SK-N-SH treated with all-trans-retinoic acid at 6 μM for 48 hours (cell line): ENCODE results near the gene PLPPR2.

Experiments used
- ATAC-seq: fragments of 200-7000 bp; cut with Tn5 transposase; 3 replicates; pipeline ENCODE4 v1.9.1; 2020; ENCODE audit warnings: mild to moderate bottlenecking, moderate library complexity
- ESRRG ChIP-seq: fragments of 250-450 bp; sonication (Bioruptor Pico); IDR thresholded peaks from 2 replicates; pipeline ENCODE4 v1.6.1; 2021; ENCODE audit warnings: mild to moderate bottlenecking
- GLIS3 ChIP-seq: fragments of 250-450 bp; sonication (Bioruptor Pico); IDR thresholded peaks from 2 replicates; pipeline ENCODE4 v1.5.0; 2020; ENCODE audit warnings: mild to moderate bottlenecking, moderate library complexity
- OSR1 ChIP-seq: fragments of 250-450 bp; sonication (Bioruptor Pico); IDR thresholded peaks from 2 replicates; pipeline ENCODE4 v1.8.0; 2022; ENCODE audit warnings: moderate library complexity, mild to moderate bottlenecking, inconsistent platforms
- PATZ1 ChIP-seq: fragments of 250-450 bp; sonication (Bioruptor Pico); IDR thresholded peaks from 2 replicates; pipeline ENCODE4 v1.8.0; 2020; ENCODE audit warnings: mild to moderate bottlenecking, moderate library complexity, borderline replicate concordance
- POU6F1 ChIP-seq: fragments of 250-450 bp; sonication (Bioruptor Pico); IDR thresholded peaks from 2 replicates; pipeline ENCODE4 v1.8.0; 2021; ENCODE audit warnings: low read depth, mild to moderate bottlenecking, moderate library complexity, borderline replicate concordance
- PPARA ChIP-seq: fragments of 250-450 bp; sonication (Bioruptor Pico); IDR thresholded peaks from 2 replicates; pipeline ENCODE4 v1.5.0; 2020; ENCODE audit warnings: mild to moderate bottlenecking, borderline replicate concordance
- RARB ChIP-seq: fragments of 250-450 bp; sonication (Bioruptor Pico); IDR thresholded peaks from 2 replicates; pipeline ENCODE4 v1.8.0; 2021; ENCODE audit warnings: mild to moderate bottlenecking, moderate library complexity
- SNAI2 ChIP-seq: fragments of 250-450 bp; sonication (Bioruptor Pico); IDR thresholded peaks from 2 replicates; pipeline ENCODE4 v1.5.0; 2020; ENCODE audit warnings: mild to moderate bottlenecking, moderate library complexity
- TCF4 ChIP-seq: fragments of 250-450 bp; sonication (Bioruptor Pico); IDR thresholded peaks from 2 replicates; pipeline ENCODE4 v1.8.0; 2021; ENCODE audit warnings: mild to moderate bottlenecking, moderate library complexity, borderline replicate concordance
- TOX ChIP-seq: fragments of 250-450 bp; sonication (Bioruptor Pico); IDR thresholded peaks from 2 replicates; pipeline ENCODE4 v1.8.0; 2021; ENCODE audit warnings: mild to moderate bottlenecking, moderate library complexity, borderline replicate concordance
- TSHZ2 ChIP-seq: fragments of 250-450 bp; sonication (Bioruptor Pico); IDR thresholded peaks from 2 replicates; pipeline ENCODE4 v1.5.0; 2020; ENCODE audit warnings: mild to moderate bottlenecking, moderate library complexity
- ZC3H10 ChIP-seq: fragments of 250-450 bp; sonication (Bioruptor Pico); IDR thresholded peaks from 2 replicates; pipeline ENCODE4 v1.5.1; 2021; ENCODE audit warnings: mild to moderate bottlenecking, moderate library complexity
- ZFP3 ChIP-seq: fragments of 250-450 bp; sonication (Bioruptor Pico); IDR thresholded peaks from 2 replicates; pipeline ENCODE4 v1.5.0; 2020; ENCODE audit warnings: mild to moderate bottlenecking, moderate library complexity
- ZFP30 ChIP-seq: fragments of 450-650 bp; formaldehyde crosslinking; IDR thresholded peaks from 2 replicates; pipeline ENCODE4 v1.5.0; 2022; ENCODE audit warnings: mild to moderate bottlenecking, moderate library complexity
- ZNF8 ChIP-seq: fragments of 450-650 bp; formaldehyde crosslinking; IDR thresholded peaks from 2 replicates; pipeline ENCODE4 v1.5.0; 2020; ENCODE audit warnings: mild to moderate bottlenecking, moderate library complexity
- TF ChIP-seq, protein P1 (sequence below): fragments of 250-450 bp; sonication (Bioruptor Pico); IDR thresholded peaks from 2 replicates; pipeline ENCODE4 v1.5.1; 2021; ENCODE audit warnings: mild to moderate bottlenecking, moderate library complexity
- TF ChIP-seq, protein P2 (sequence below): fragments of 250-450 bp; sonication (Bioruptor Pico); IDR thresholded peaks from 2 replicates; pipeline ENCODE4 v1.5.1; 2020; ENCODE audit warnings: low read depth, mild to moderate bottlenecking, moderate library complexity

Gene PLPPR2

GRCh38 chr19:11401808-11402543, 46.7 kb downstream of the PLPPR2 start:
- ATAC-seq, result no peak
- TF ChIP-seq ZFP3 (CRISPR knock-in tag) (no peak), PPARA (CRISPR knock-in tag) (no peak), TCF4 (no peak), OSR1 (CRISPR knock-in tag) (no peak), TSHZ2 (CRISPR knock-in tag) (no peak)
- TF ChIP-seq, protein P1, sequence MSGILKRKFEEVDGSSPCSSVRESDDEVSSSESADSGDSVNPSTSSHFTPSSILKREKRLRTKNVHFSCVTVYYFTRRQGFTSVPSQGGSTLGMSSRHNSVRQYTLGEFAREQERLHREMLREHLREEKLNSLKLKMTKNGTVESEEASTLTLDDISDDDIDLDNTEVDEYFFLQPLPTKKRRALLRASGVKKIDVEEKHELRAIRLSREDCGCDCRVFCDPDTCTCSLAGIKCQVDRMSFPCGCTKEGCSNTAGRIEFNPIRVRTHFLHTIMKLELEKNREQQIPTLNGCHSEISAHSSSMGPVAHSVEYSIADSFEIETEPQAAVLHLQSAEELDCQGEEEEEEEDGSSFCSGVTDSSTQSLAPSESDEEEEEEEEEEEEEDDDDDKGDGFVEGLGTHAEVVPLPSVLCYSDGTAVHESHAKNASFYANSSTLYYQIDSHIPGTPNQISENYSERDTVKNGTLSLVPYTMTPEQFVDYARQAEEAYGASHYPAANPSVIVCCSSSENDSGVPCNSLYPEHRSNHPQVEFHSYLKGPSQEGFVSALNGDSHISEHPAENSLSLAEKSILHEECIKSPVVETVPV, result no peak
- TF ChIP-seq, protein P2, sequence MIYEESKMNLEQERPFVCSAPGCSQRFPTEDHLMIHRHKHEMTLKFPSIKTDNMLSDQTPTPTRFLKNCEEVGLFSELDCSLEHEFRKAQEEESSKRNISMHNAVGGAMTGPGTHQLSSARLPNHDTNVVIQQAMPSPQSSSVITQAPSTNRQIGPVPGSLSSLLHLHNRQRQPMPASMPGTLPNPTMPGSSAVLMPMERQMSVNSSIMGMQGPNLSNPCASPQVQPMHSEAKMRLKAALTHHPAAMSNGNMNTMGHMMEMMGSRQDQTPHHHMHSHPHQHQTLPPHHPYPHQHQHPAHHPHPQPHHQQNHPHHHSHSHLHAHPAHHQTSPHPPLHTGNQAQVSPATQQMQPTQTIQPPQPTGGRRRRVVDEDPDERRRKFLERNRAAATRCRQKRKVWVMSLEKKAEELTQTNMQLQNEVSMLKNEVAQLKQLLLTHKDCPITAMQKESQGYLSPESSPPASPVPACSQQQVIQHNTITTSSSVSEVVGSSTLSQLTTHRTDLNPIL (CRISPR knock-in tag), result no peak
- TF ChIP-seq, all 23 proteins: peak for 0

- no peak for ATAC-seq
- no peak for TF ChIP-seq TSHZ2 (CRISPR knock-in tag)
- no peak for TF ChIP-seq PPARA (CRISPR knock-in tag)
- no peak for TF ChIP-seq POU6F1 (CRISPR knock-in tag)
- TF ChIP-seq GLIS3 (CRISPR knock-in tag), result no peak
- TF ChIP-seq ESRRG, result no peak
- no peak for TF ChIP-seq TOX (CRISPR knock-in tag)
- TF ChIP-seq SNAI2 (CRISPR knock-in tag), result no peak
- TF ChIP-seq ZNF8 (CRISPR knock-in tag), result no peak
- TF ChIP-seq RARB (CRISPR knock-in tag), result no peak
- no peak for TF ChIP-seq OSR1 (CRISPR knock-in tag)
- TF ChIP-seq PATZ1, result no peak
- no peak for TF ChIP-seq ZC3H10
- TF ChIP-seq ZFP30 (CRISPR knock-in tag), result no peak
These were observed 49.5 kb downstream of the PLPPR2 start for GRCh38 chr19:11404588-11405222.
